MM.1S (cell line): ENCODE results near the gene CXXC4.

Experiments used
- DNase-seq: peaks from one replicate; pipeline ENCODE4 v3.0.0-alpha.2; 2015
- H2AFZ ChIP-seq: fragments of 300-600 bp; sonication (generic); 2 replicates; pipeline ENCODE4 v1.6.0; 2016; ENCODE audit warnings: antibody characterized with exemption, low read length
- H3F3A ChIP-seq: fragments of 300-600 bp; sonication (generic); 2 replicates; pipeline ENCODE4 v1.6.1; 2016; ENCODE audit warnings: mild to moderate bottlenecking, antibody characterized with exemption, low read length, moderate library complexity, mixed read lengths; ENCODE audit not compliant: insufficient read depth
- H3K27ac ChIP-seq: fragments of 300-600 bp; sonication (generic); 2 replicates; pipeline ENCODE4 v1.5.1; 2016; ENCODE audit warnings: mild to moderate bottlenecking, low read length
- H3K27me3 ChIP-seq: fragments of 300-600 bp; sonication (generic); replicated peaks from 2 replicates; pipeline ENCODE4 v1.6.0; 2016; ENCODE audit warnings: low read length; ENCODE audit not compliant: insufficient read depth
- H3K36me3 ChIP-seq: fragments of 300-600 bp; sonication (generic); replicated peaks from 2 replicates; pipeline ENCODE4 v1.6.1; 2016; ENCODE audit warnings: mild to moderate bottlenecking, low read length, mixed read lengths; ENCODE audit not compliant: insufficient read depth
- H3K4me1 ChIP-seq: fragments of 300-600 bp; sonication (generic); 2 replicates; pipeline ENCODE4 v1.6.1; 2016; ENCODE audit warnings: low read length, mixed read lengths
- H3K4me2 ChIP-seq: fragments of 300-600 bp; sonication (generic); 2 replicates; pipeline ENCODE4 v1.6.0; 2016; ENCODE audit warnings: low read depth, low read length
- H3K4me3 ChIP-seq: fragments of 300-600 bp; sonication (generic); 2 replicates; pipeline ENCODE4 v1.5.1; 2016; ENCODE audit warnings: low read length, mixed read lengths
- H3K79me2 ChIP-seq: fragments of 300-600 bp; sonication (generic); 2 replicates; pipeline ENCODE4 v1.6.1; 2016; ENCODE audit warnings: mixed run types, low read length, mixed read lengths
- H3K9ac ChIP-seq: fragments of 300-600 bp; sonication (generic); 2 replicates; pipeline ENCODE4 v1.6.1; 2016; ENCODE audit warnings: low read length, mixed read lengths
- H3K9me2 ChIP-seq: fragments of 300-600 bp; sonication (generic); replicated peaks from 2 replicates; pipeline ENCODE4 v1.6.1; 2016; ENCODE audit warnings: mild to moderate bottlenecking, low read length, mixed read lengths; ENCODE audit not compliant: insufficient read depth
- H3K9me3 ChIP-seq: fragments of 300-600 bp; sonication (generic); replicated peaks from 2 replicates; pipeline ENCODE4 v1.6.1; 2016; ENCODE audit warnings: mild to moderate bottlenecking, low read length, mixed read lengths; ENCODE audit not compliant: insufficient read depth
- H4K20me1 ChIP-seq: fragments of 300-600 bp; sonication (generic); 2 replicates; pipeline ENCODE4 v1.6.1; 2016; ENCODE audit warnings: mild to moderate bottlenecking, low read length, moderate library complexity, mixed read lengths; ENCODE audit not compliant: insufficient read depth
- EZH2 ChIP-seq: fragments of 300-600 bp; sonication (generic); optimal IDR thresholded peaks from 2 replicates; pipeline ENCODE3; 2017; ENCODE audit warnings: low read depth, mild to moderate bottlenecking, antibody characterized with exemption, low read length, mixed read lengths
- EZH2phosphoT487 ChIP-seq: fragments of 300-600 bp; sonication (generic); IDR thresholded peaks from 2 replicates; pipeline ENCODE4 v1.6.1; 2018; ENCODE audit warnings: antibody characterized with exemption, low read length
- TF ChIP-seq, protein P1 (sequence below): fragments of 300-600 bp; sonication (generic); IDR thresholded peaks from 2 replicates; pipeline ENCODE4 v1.5.1; 2016; ENCODE audit warnings: antibody characterized with exemption, low read length, mixed read lengths

Gene CXXC4

GRCh38 chr4:104425948-104426347, 68.7 kb downstream of the CXXC4 start:
- H3K79me2 ChIP-seq = no peaks in the 10 kb centered on the region
- DNase-seq = no peak
- no peak overlapping the region for H3K4me3 ChIP-seq
- H3K9me2 ChIP-seq = no peaks in the 10 kb centered on the region
- H3K36me3 ChIP-seq = no peaks in the 10 kb centered on the region
- no peak overlapping the region for H3K4me2 ChIP-seq
- no peak overlapping the region for H2AFZ ChIP-seq
- H4K20me1 ChIP-seq = no peaks in the 10 kb centered on the region
- H3K9me3 ChIP-seq = no peaks in the 10 kb centered on the region
- no peak overlapping the region for H3K9ac ChIP-seq
- no peaks in the 10 kb centered on the region for H3F3A ChIP-seq
- TF ChIP-seq EZH2phosphoT487 (no peak), EZH2 (no peak)
- TF ChIP-seq, protein P1, sequence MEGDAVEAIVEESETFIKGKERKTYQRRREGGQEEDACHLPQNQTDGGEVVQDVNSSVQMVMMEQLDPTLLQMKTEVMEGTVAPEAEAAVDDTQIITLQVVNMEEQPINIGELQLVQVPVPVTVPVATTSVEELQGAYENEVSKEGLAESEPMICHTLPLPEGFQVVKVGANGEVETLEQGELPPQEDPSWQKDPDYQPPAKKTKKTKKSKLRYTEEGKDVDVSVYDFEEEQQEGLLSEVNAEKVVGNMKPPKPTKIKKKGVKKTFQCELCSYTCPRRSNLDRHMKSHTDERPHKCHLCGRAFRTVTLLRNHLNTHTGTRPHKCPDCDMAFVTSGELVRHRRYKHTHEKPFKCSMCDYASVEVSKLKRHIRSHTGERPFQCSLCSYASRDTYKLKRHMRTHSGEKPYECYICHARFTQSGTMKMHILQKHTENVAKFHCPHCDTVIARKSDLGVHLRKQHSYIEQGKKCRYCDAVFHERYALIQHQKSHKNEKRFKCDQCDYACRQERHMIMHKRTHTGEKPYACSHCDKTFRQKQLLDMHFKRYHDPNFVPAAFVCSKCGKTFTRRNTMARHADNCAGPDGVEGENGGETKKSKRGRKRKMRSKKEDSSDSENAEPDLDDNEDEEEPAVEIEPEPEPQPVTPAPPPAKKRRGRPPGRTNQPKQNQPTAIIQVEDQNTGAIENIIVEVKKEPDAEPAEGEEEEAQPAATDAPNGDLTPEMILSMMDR = no peak
- H3K27ac ChIP-seq = no peak overlapping the region
- H3K27me3 ChIP-seq = no peaks in the 10 kb centered on the region
- no peaks in the 10 kb centered on the region for H3K4me1 ChIP-seq

- no peaks in the 10 kb centered on the region for H3K36me3 ChIP-seq
- no peaks in the 10 kb centered on the region for H3K9me2 ChIP-seq
- H3K27me3 ChIP-seq = no peaks in the 10 kb centered on the region
- H4K20me1 ChIP-seq = no peaks in the 10 kb centered on the region
- no peaks in the 10 kb centered on the region for H3K79me2 ChIP-seq
- no peak for DNase-seq
- no peaks in the 10 kb centered on the region for H3K4me1 ChIP-seq
- TF ChIP-seq, protein P1 = no peak
- TF ChIP-seq EZH2 = no peak
- no peak for TF ChIP-seq EZH2phosphoT487
- no peak overlapping the region for H3K27ac ChIP-seq
- no peak overlapping the region for H3K4me2 ChIP-seq
- H3F3A ChIP-seq = no peaks in the 10 kb centered on the region
- H2AFZ ChIP-seq = no peak overlapping the region
- H3K9me3 ChIP-seq = no peaks in the 10 kb centered on the region
- H3K4me3 ChIP-seq = no peak overlapping the region
- no peak overlapping the region for H3K9ac ChIP-seq
Observed at GRCh38 chr4:104424989-104425388, 69.7 kb downstream of the CXXC4 start.

DNA sequence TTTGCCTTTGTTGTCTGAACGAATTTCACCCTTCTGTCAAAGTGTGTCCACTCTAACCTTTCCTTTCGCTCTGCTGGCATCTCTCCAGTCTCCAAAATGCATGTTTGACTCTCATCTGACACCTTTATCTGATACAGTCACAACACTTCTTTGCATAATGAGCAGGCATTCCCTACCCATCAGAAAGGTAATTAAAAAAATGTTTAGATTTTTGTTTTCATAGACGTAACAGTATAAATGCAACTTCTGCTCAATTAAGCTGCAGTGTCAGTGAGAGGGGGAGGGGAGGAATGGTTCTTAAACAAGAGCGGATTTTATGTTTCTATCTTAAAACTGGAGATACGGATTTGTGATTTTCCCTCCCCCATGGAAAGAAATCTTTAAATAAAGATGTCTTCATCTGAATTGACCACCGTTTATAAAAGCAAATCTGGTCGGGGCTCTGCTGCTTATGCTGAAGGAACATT, 70.2 kb downstream of the CXXC4 start:
- H3K27me3 ChIP-seq = no peaks in the 10 kb centered on the region
- TF ChIP-seq EZH2phosphoT487 (no peak), EZH2 (no peak)
- TF ChIP-seq, protein P1 = no peak
- no peaks in the 10 kb centered on the region for H3K79me2 ChIP-seq
- H3K36me3 ChIP-seq = no peaks in the 10 kb centered on the region
- H3K9me3 ChIP-seq = no peaks in the 10 kb centered on the region
- H3K4me1 ChIP-seq = no peaks in the 10 kb centered on the region
- H2AFZ ChIP-seq = no peak overlapping the region
- no peak overlapping the region for H3K9ac ChIP-seq
- no peaks in the 10 kb centered on the region for H3F3A ChIP-seq
- H3K27ac ChIP-seq = no peak overlapping the region
- no peaks in the 10 kb centered on the region for H4K20me1 ChIP-seq
- no peak for DNase-seq
- H3K4me2 ChIP-seq = no peak overlapping the region
- no peaks in the 10 kb centered on the region for H3K9me2 ChIP-seq
- H3K4me3 ChIP-seq = no peak overlapping the region
